Type B pancreatic cell (in vitro differentiated cells): Measurements from ENCODE around the gene PPDPF. TPM values are rescaled to one million over a fixed set of nuclear protein-coding genes. Genes with fewer than 3 reads are reported as not detected.

ENCODE experiments used
- DNase-seq: peaks from one replicate; pipeline ENCODE4 v3.0.0; 2021; ENCODE audit warnings: mixed read lengths; ENCODE audit not compliant: unreplicated experiment; ENCODE audit errors: extremely low spot score
- H3K27ac Mint-ChIP-seq: 2 replicates; pipeline ENCODE4 v1.8.0; 2021; ENCODE audit warnings: mild to moderate bottlenecking, mixed read lengths
- H3K27me3 Mint-ChIP-seq: 2 replicates; pipeline ENCODE4 v1.8.0; 2021; ENCODE audit warnings: mixed read lengths
- H3K36me3 Mint-ChIP-seq: 2 replicates; pipeline ENCODE4 v1.8.0; 2021; ENCODE audit warnings: mixed read lengths
- H3K4me1 Mint-ChIP-seq: one replicate; pipeline ENCODE4 v1.8.0; 2021; ENCODE audit warnings: mixed read lengths; ENCODE audit not compliant: unreplicated experiment
- H3K4me3 Mint-ChIP-seq: 2 replicates; pipeline ENCODE4 v1.8.0; 2021; ENCODE audit warnings: mild to moderate bottlenecking, mixed read lengths
- H3K9me3 Mint-ChIP-seq: 2 replicates; pipeline ENCODE4 v1.8.0; 2021; ENCODE audit warnings: mixed read lengths
- total RNA-seq: library from RNA; stranded (reverse); gene quantifications from 2 replicates; pipeline ENCODE4 v1.2.1, GENCODE V29; 2021; ENCODE audit warnings: low replicate concordance
- TF ChIP-seq, protein P1 (sequence below): fragments of 200-600 bp; sonication (generic); conservative IDR thresholded peaks from 2 replicates; pipeline ENCODE4 v1.5.0; 2021; ENCODE audit warnings: antibody characterized with exemption, mild to moderate bottlenecking

Gene PPDPF
- total RNA-seq, 1 donor from 2014 or later: 280 TPM

DNA sequence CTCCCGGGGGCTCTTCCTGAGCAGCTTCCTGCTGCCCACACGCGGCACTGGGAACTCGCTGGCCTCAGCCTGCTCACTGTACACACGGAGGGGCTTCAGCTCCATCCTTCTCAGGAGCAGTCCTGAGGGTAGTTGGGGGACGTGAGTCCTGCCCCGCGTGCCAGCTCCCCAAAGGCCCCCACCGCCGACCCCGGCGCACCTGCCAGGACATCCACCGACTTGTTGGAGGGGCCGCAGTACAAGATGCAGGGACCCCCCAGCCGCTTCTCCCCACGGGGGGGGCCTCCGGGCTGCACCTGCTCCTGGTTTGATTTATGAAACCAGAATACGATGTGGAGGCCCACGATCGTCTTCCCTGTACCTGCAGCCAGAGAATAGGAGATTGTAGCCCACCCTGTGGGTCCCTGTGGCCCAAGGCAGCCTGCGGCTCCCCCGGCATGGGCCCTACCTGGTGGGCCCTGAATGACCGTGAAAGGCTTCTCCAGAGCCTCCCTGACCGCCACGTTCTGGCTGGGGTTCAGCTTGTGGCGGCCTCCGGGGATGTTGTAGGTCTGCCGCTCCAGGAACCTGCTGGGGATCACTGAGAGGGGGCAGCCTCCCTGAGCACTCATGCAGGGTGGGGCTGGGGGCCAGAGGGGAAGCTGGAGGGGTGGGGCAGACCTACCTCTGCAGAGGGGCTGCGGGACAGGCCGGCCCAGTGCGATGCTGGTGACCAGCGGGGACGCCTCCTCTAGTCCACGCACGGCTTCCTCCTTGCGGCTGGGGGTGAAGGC is 41.2 kb downstream of the PPDPF start:
- DNase-seq: no peak
- H3K9me3 Mint-ChIP-seq: no peaks in the 10 kb centered on the region
- H3K27ac Mint-ChIP-seq: no peak overlapping the region
- peaks cover 3% of the 10 kb centered on the region for H3K36me3 Mint-ChIP-seq
- H3K4me1 Mint-ChIP-seq: peaks cover 3% of the 10 kb centered on the region
- no peak overlapping the region for H3K4me3 Mint-ChIP-seq
- H3K27me3 Mint-ChIP-seq: no peaks in the 10 kb centered on the region
- TF ChIP-seq, protein P1, sequence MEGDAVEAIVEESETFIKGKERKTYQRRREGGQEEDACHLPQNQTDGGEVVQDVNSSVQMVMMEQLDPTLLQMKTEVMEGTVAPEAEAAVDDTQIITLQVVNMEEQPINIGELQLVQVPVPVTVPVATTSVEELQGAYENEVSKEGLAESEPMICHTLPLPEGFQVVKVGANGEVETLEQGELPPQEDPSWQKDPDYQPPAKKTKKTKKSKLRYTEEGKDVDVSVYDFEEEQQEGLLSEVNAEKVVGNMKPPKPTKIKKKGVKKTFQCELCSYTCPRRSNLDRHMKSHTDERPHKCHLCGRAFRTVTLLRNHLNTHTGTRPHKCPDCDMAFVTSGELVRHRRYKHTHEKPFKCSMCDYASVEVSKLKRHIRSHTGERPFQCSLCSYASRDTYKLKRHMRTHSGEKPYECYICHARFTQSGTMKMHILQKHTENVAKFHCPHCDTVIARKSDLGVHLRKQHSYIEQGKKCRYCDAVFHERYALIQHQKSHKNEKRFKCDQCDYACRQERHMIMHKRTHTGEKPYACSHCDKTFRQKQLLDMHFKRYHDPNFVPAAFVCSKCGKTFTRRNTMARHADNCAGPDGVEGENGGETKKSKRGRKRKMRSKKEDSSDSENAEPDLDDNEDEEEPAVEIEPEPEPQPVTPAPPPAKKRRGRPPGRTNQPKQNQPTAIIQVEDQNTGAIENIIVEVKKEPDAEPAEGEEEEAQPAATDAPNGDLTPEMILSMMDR: no peak

GRCh38 chr20:63562461-63563224 is 42.1 kb downstream of the PPDPF start:
- no peak for DNase-seq
- Mint-ChIP-seq H3K27me3 (no peaks in the 10 kb centered on the region), H3K36me3 (peaks cover 3% of the 10 kb centered on the region), H3K27ac (no peak overlapping the region), H3K4me3 (no peak overlapping the region), H3K9me3 (no peaks in the 10 kb centered on the region), H3K4me1 (no peaks in the 10 kb centered on the region)
- TF ChIP-seq, protein P1: no peak

GRCh38 chr20:63563225-63563935 is 42.8 kb downstream of the PPDPF start:
- Mint-ChIP-seq H3K4me1 (no peaks in the 10 kb centered on the region), H3K9me3 (no peaks in the 10 kb centered on the region), H3K4me3 (no peak overlapping the region)

DNA sequence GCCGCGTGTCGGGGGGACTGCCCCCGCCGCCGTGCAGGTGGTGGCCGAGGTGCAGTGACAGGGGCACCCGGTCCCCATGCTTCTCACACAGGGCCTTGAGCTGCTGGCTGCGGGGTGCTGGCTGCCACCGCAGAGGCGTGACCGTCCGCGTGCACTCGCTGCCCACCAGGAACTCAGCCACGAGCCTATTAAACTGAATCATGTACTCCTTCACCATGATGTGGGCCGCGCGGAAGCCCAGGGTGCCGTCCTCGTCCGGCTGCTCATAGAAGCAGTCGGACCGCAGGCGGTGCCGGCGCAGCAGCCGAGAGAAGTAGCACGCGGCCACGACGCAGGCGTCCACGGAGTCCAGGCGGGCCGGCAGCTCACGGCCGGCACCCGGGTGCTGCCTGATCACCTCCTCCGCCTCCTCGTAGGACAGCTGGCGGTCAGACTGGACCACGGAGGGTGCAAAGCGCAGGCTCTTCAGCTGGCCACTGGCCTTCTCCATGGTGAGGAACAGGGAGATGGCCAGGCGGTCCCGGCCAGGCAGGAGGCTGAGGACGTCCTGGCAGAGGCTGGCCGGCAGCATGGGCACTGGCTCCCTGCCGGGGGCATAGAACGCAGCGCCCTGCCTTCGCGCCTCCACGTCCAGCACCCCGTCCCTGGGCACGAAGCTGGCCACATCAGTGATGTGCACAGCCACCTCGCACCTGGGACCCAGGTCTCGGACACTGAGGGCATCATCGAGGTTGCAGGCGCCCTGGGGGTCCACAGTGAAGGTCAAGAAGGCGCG is 43.7 kb downstream of the PPDPF start:
- no peaks in the 10 kb centered on the region for H3K27me3 Mint-ChIP-seq
- no peaks in the 10 kb centered on the region for H3K9me3 Mint-ChIP-seq
- no peaks in the 10 kb centered on the region for H3K4me1 Mint-ChIP-seq
- H3K36me3 Mint-ChIP-seq: peaks cover 3% of the 10 kb centered on the region
- H3K4me3 Mint-ChIP-seq: no peak overlapping the region
- TF ChIP-seq, protein P1: no peak
- no peak overlapping the region for H3K27ac Mint-ChIP-seq
- DNase-seq: no peak

More at GRCh38 chr20:63563225-63563935, 42.8 kb downstream of the PPDPF start:
- TF ChIP-seq, protein P1: no peak
- DNase-seq: no peak
- no peak overlapping the region for H3K27ac Mint-ChIP-seq
- H3K36me3 Mint-ChIP-seq: peaks cover 3% of the 10 kb centered on the region
- no peaks in the 10 kb centered on the region for H3K27me3 Mint-ChIP-seq
